ENCODE measurements around the gene ELF3. TPM values are rescaled to one million over a fixed set of nuclear protein-coding genes. Genes with fewer than 3 reads are reported as not detected.
"Not testable (repeated sequence)": the region's sequence is repeated elsewhere in the genome, so short reads cannot be mapped to it uniquely, and the experiment has no call there.

Gene ELF3
- total and polyA plus RNA-seq, 2 of the 4 experiments (the other 2 are of a cell fraction), result under 0.01 to 0.38 TPM

DNA sequence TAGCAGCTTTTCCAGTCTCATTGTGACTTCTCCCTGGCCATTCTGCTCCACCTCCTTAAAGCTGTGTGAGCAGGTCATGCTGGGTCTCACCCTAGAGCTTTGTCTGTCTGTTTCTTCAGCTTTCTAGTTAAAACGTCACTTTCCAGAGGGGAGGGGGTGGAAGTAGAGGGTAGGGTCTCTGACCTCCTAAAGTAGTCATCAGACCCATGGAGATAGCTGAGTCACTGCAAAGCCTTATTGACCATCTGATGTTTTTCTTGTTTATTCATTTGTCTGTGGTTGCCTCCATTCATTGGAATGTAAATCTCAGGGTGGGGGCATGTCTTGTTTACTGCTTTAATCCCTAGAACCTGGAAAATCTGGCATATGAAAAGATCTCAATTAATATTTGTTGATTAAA lies 52.7 kb downstream of the ELF3 start:
- Histone ChIP-seq H4K5ac (ENCODE audit: low read depth, low read length) (no peak overlapping the region), H3K27me3 (ENCODE audit: control insufficient read depth, insufficient read depth, low read length) (no peaks in the 10 kb centered on the region), H2AFZ (replicated peaks; ENCODE audit: low read length, poor library complexity) (no peak overlapping the region), H3K18ac (ENCODE audit: low read depth, low read length) (no peak overlapping the region), H3K14ac (replicated peaks; ENCODE audit: low read depth, low read length) (peak overlapping the region; percentile 68; the same call in 1 of the 2 replicates), H3K4me3 (ENCODE audit: insufficient read depth, low read depth, low read length) (no peak overlapping the region), H3K9me1 (ENCODE audit: insufficient read depth, low read length) (peaks cover 7% of the 10 kb centered on the region; the same call in 1 of the 2 replicates), H3K4me1 (ENCODE audit: control insufficient read depth, insufficient read depth, low read length) (peaks cover 2% of the 10 kb centered on the region; the same call in 1 of the 2 replicates), H4K20me1 (ENCODE audit: insufficient read depth, low read length) (no peaks in the 10 kb centered on the region), H2AK5ac (ENCODE audit: low read depth, low read length) (no peak overlapping the region), H3K9ac (ENCODE audit: low read depth, low read length) (no peak overlapping the region), H3K56ac (ENCODE audit: extremely low read depth, insufficient read depth, low read length) (no peak overlapping the region), H2AK9ac (replicated peaks; ENCODE audit: low read depth, low read length, poor library complexity) (no peak overlapping the region), H3K23ac (ENCODE audit: low read depth, low read length) (peak overlapping the region; percentile 65), H4K8ac (ENCODE audit: low read depth in 2 of 2, low read length in 2 of 2) (no peak overlapping the region), H3K4me2 (ENCODE audit: low read depth, low read length) (no peak overlapping the region), H3K36me3 (ENCODE audit: control insufficient read depth, insufficient read depth, low read length) (no peaks in the 10 kb centered on the region), H3K9me3 (ENCODE audit: control insufficient read depth, insufficient read depth, low read length) (no peaks in the 10 kb centered on the region), H4K91ac (ENCODE audit: insufficient read depth, low read depth, low read length) (no peak overlapping the region), H2BK120ac (ENCODE audit: low read depth, low read length) (peak overlapping the region; percentile 52), H2BK20ac (ENCODE audit: low read depth, low read length) (peak overlapping the region; percentile 18), H3K27ac (ENCODE audit: insufficient read depth, low read length) (no peak overlapping the region), H2BK5ac (ENCODE audit: low read depth, low read length, poor library complexity, severe bottlenecking) (no peak overlapping the region), H2BK15ac (ENCODE audit: low read depth, low read length) (peak overlapping the region; percentile 27; the same call in 1 of the 3 replicates), H3K79me1 (ENCODE audit: low read depth in 1 of 2, low read length in 2 of 2) (no peaks in the 10 kb centered on the region), H3K4ac (ENCODE audit: low read depth, low read length) (peak overlapping the region; percentile 52; the same call in 1 of the 2 replicates)
- in situ Hi-C loops (cut with MboI; ENCODE audit: low sequenced_read_pairs), result no loop called here
- TF ChIP-seq NFE2L2 (IDR thresholded peaks at IDR 0.05; ENCODE audit: low read depth, low read length) (peak; percentile 72; the same call in 1 of the 2 replicates), FOS (IDR thresholded peaks at IDR 0.05; ENCODE audit: low read depth, low read length) (peak; percentile 39; the same call in 1 of the 2 replicates), MXI1 (IDR thresholded peaks at IDR 0.05; ENCODE audit: borderline replicate concordance, low read depth, low read length) (no peak), BHLHE40 (IDR thresholded peaks at IDR 0.05; ENCODE audit: low read depth, low read length) (no peak)
- BruUV-seq (replicated peaks), result no TSS peak
- no CpG with 5 or more reads among the region's 1 CpG for WGBS, 2 experiments (ENCODE audit: extremely low coverage in 2 of 2, insufficient read length in 1 of 2)
- ChIA-PET CTCF (no interaction called here), POLR2A (ENCODE audit: unreplicated experiment) (interaction anchor here (0.6 kb wide), 1 partner anchor 12 kb away, joined by 3 read pairs; no protein-coding TSS in a partner anchor)
- dilution Hi-C loops (cut with HindIII; ENCODE audit: low sequenced_read_pairs, unreplicated experiment), result no loop called here
- intact Hi-C loops (cut with micrococcal nuclease), result no loop called here
- peak; percentile 39 for DNase-seq
- ATAC-seq (ENCODE audit: low read depth), result peak; percentile 71

DNA sequence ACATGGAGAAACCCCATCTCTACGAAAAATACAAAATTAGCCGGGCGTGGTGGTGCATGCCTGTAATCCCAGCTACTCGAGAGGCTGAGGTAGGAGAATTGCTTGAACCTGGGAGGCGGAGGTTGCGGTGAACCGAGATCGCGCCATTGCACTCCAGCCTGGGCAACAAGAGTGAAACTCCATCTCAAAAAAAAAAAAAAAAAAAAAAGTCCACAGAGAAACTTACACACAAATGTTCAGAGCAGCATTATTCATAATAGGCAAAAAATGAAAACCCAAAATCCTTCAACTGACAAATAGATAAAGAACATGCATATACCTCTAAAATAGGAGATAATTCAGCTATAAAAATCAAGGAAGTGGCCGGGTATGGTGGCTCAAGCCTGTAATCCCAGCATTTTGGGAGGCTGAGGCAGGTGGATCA lies 54.5 kb downstream of the ELF3 start:
- BruUV-seq (replicated peaks); H3K79me1 ChIP-seq (ENCODE audit: low read depth in 1 of 2, low read length in 2 of 2); H3K18ac ChIP-seq (ENCODE audit: low read depth, low read length); H3K14ac ChIP-seq (replicated peaks; ENCODE audit: low read depth, low read length); H3K56ac ChIP-seq (ENCODE audit: extremely low read depth, insufficient read depth, low read length); H3K4me2 ChIP-seq (ENCODE audit: low read depth, low read length); H4K8ac ChIP-seq (ENCODE audit: low read depth in 2 of 2, low read length in 2 of 2); H3K9me3 ChIP-seq (ENCODE audit: control insufficient read depth, insufficient read depth, low read length); H2BK15ac ChIP-seq (ENCODE audit: low read depth, low read length); H3K4me1 ChIP-seq (ENCODE audit: control insufficient read depth, insufficient read depth, low read length); H3K27ac ChIP-seq (ENCODE audit: insufficient read depth, low read length); H3K9me1 ChIP-seq (ENCODE audit: insufficient read depth, low read length); CTCF ChIA-PET; ATAC-seq (ENCODE audit: low read depth); H2AK5ac ChIP-seq (ENCODE audit: low read depth, low read length); H4K20me1 ChIP-seq (ENCODE audit: insufficient read depth, low read length); in situ Hi-C loops (cut with MboI; ENCODE audit: low sequenced_read_pairs); DNase-seq; H2BK20ac ChIP-seq (ENCODE audit: low read depth, low read length); H2BK120ac ChIP-seq (ENCODE audit: low read depth, low read length); H2AK9ac ChIP-seq (replicated peaks; ENCODE audit: low read depth, low read length, poor library complexity); dilution Hi-C loops (cut with HindIII; ENCODE audit: low sequenced_read_pairs, unreplicated experiment); H3K36me3 ChIP-seq (ENCODE audit: control insufficient read depth, insufficient read depth, low read length); H4K5ac ChIP-seq (ENCODE audit: low read depth, low read length); intact Hi-C loops (cut with micrococcal nuclease); H3K4ac ChIP-seq (ENCODE audit: low read depth, low read length); H3K23ac ChIP-seq (ENCODE audit: low read depth, low read length); H3K9ac ChIP-seq (ENCODE audit: low read depth, low read length); H2AFZ ChIP-seq (replicated peaks; ENCODE audit: low read length, poor library complexity); H4K91ac ChIP-seq (ENCODE audit: insufficient read depth, low read depth, low read length); H2BK5ac ChIP-seq (ENCODE audit: low read depth, low read length, poor library complexity, severe bottlenecking); H3K4me3 ChIP-seq (ENCODE audit: insufficient read depth, low read depth, low read length); H3K27me3 ChIP-seq (ENCODE audit: control insufficient read depth, insufficient read depth, low read length); POLR2A ChIA-PET (ENCODE audit: unreplicated experiment): not testable (repeated sequence)
- WGBS, 2 experiments (ENCODE audit: extremely low coverage in 2 of 2, insufficient read length in 1 of 2), result no CpG with 5 or more reads among the region's 10 CpGs
